Hematopoietic multipotent progenitor cell (in vitro differentiated cells): ENCODE measurements around the gene IL18RAP. TPM values are rescaled to one million over a fixed set of nuclear protein-coding genes. Genes with fewer than 3 reads are reported as not detected.
A peak's percentile ranks its signal among the peaks of the same experiment; 100 is the strongest.

Experiments used
- DNase-seq, 3 donors: peaks; one replicate each; pipeline ENCODE4 v3.0.0-alpha.2; 2011 to 2015; ENCODE audit warnings: low read depth in 2 of 3, low spot score in 2 of 3
- total RNA-seq: library from RNA; depleted of rRNA; stranded (reverse); fragments of >200 nt; gene quantifications from one replicate; pipeline ENCODE4 v1.2.3, GENCODE V29; 2012

Gene IL18RAP
- 0.27 TPM for total RNA-seq

- DNase-seq = no peak
Observed at GRCh38 chr2:102422910-102423309, at the start of gene IL18RAP. IL18RAP (plus strand) TSS chr2:102423160; CDS start chr2:102423278, 118 bp downstream.

GRCh38 chr2:102376052-102376591, 46.8 kb upstream of the IL18RAP start:
- DNase-seq = no peak

- peak in 2 of 3 donors; percentile 3 to 33 for DNase-seq
Observed at GRCh38 chr2:102383722-102384121, 39.2 kb upstream of the IL18RAP start.

- DNase-seq = no peak
Observed at GRCh38 chr2:102385522-102385921, 37.4 kb upstream of the IL18RAP start.

- no peak for DNase-seq
Observed at GRCh38 chr2:102386004-102386403, 37.0 kb upstream of the IL18RAP start.

GRCh38 chr2:102386867-102387541, 36.0 kb upstream of the IL18RAP start:
- DNase-seq = no peak

- DNase-seq = no peak
Observed at GRCh38 chr2:102387763-102388546, 35.0 kb upstream of the IL18RAP start.

- DNase-seq = peak in 2 of 3 donors; percentile 25 to 66
Observed at GRCh38 chr2:102391565-102391964, 31.4 kb upstream of the IL18RAP start.

- DNase-seq = no peak
Observed at GRCh38 chr2:102392096-102392495, 30.9 kb upstream of the IL18RAP start.

GRCh38 chr2:102392942-102393341, 30.0 kb upstream of the IL18RAP start:
- no peak for DNase-seq

GRCh38 chr2:102396012-102396411, 26.9 kb upstream of the IL18RAP start:
- DNase-seq = no peak

GRCh38 chr2:102397209-102397608, 25.8 kb upstream of the IL18RAP start:
- DNase-seq = no peak

- no peak for DNase-seq
Observed at GRCh38 chr2:102399499-102400141, 23.3 kb upstream of the IL18RAP start.

GRCh38 chr2:102401456-102401855, 21.5 kb upstream of the IL18RAP start:
- DNase-seq = no peak

- DNase-seq = no peak
Observed at GRCh38 chr2:102401865-102402264, 21.1 kb upstream of the IL18RAP start.

- DNase-seq = no peak
Observed at GRCh38 chr2:102410952-102411351, 12.0 kb upstream of the IL18RAP start.

- DNase-seq = no peak
Observed at GRCh38 chr2:102412199-102412598, 10.8 kb upstream of the IL18RAP start.

GRCh38 chr2:102417946-102418345, 5.0 kb upstream of the IL18RAP start:
- DNase-seq = no peak

- peak in 2 of 3 donors; percentile 51 to 82 for DNase-seq
Observed at GRCh38 chr2:102418421-102418961, 4.5 kb upstream of the IL18RAP start.

GRCh38 chr2:102420290-102420689, 2.7 kb upstream of the IL18RAP start:
- no peak for DNase-seq
